DMS 273 (cell line): ENCODE measurements around the gene PACSIN1.

Experiments used
- DNase-seq: peaks from one replicate; lab custom pipeline; 2025; ENCODE audit not compliant: unreplicated experiment; lab: John Stamatoyannopoulos, UW

The PACSIN1 gene

DNA sequence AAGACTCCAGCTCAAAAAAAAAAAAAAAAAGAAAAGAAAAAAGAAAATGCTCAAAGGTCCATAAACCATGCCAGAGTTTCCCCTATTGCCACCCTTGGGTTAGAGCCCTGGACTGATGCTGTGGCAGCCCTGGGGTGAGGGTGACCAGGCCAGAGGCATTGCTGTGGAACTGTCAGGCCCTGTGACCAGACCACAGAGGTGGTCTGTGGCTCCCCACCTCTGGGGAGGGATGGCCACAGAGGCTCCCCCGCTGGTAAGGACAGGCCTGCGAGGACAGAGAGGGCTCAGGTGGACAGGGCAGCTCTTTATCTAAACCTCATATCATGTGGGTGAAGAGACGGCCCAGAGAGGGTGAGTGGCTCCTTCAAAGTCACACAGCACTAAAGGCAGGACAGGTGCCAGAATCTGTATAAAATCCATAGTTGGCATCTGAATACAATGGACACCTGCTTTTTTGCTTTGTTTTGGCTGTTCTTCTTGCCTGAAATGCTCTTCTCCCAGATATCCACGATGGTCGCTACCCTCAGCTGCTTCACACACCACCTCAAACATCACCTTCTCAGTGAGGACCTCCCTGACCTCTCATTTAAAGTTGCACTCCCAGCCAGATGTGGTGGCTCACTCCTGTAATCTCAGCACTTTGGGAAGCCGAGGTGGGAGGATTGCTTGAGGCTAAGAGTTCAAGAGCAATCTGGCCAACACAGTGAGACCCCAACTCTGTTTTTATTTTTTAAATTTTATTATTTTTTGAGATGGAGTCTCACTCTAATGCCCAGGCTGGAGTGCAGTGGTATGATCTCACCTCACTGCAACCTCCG, 112.8 kb downstream of the PACSIN1 start:
- no peak for DNase-seq

DNA sequence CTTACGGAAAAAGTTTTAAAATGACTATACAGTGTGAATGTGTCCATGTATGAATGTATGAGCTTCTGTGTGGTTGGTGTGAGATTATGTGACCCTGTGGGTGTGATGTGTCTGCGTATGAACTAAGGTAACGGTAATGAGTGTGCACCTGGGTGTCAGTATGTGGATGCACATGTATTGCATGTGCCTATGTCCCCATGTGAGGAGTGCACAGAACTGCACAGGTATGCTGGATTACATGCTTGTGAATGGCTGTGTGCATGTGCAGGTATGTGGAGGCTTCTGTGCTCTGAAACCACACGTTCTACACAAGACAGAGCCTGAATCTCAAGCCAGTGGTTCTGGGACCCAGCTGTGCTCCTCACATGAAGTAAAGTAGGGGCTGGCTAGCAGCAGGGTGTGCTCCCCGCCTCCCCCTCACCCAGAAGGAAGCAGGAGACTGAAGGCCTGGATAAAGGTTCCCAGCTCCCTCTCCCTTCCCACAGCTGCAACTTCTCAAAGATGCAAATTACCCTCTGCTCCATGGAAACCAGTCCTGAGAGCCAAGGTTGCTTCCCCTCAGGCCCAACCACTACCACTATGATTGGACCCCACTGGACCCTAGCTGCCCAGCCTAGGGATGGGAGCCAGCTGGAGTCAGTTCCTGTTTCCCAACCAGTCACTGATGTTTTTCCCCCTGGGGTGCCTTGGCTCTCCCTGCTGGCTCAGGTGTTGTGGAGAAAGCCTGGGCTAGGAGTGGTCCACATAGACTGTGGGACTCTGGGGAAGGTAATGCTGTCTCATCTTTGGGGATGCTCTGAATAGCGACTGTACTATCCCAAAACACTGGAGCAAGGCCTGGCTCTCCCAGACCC, 115.1 kb downstream of the PACSIN1 start:
- DNase-seq = no peak

DNA sequence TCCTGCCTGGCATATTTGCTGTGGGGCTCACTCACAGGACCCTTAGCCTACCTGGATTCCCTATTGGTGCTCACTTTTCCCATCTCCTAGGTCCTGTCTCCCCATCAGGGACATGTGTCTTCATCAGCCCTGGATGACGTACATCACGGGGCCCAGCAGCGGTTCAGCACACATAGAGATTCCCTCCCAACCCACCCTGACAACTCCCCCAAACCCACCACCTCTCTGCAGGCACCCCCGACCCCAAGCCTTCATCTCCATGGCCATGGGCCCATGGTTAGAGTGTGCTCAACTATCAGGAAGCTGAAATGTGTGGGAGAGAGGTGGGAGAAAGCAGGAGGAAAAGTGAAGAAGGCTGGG, 115.7 kb downstream of the PACSIN1 start:
- no peak for DNase-seq

DNA sequence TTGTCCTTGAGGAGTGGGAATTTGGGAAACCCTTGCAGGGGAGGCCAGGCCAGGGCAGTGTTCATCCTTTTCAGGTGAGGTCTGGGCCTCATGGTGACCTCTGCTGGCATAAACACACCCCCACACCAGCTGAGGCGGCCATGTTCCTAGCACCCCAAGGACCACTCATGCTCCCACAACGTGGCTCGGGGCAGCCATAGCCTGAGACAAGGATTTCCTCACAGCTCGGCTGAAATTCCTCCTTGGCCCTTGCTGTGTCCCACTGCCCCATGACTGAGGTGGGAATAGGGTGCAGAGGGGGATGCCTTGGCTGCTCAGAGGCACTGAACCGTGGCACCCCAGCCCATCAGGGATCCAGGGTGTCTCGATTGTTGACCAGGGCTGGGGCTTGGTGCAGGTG, 117.6 kb downstream of the PACSIN1 start:
- no peak for DNase-seq

DNA sequence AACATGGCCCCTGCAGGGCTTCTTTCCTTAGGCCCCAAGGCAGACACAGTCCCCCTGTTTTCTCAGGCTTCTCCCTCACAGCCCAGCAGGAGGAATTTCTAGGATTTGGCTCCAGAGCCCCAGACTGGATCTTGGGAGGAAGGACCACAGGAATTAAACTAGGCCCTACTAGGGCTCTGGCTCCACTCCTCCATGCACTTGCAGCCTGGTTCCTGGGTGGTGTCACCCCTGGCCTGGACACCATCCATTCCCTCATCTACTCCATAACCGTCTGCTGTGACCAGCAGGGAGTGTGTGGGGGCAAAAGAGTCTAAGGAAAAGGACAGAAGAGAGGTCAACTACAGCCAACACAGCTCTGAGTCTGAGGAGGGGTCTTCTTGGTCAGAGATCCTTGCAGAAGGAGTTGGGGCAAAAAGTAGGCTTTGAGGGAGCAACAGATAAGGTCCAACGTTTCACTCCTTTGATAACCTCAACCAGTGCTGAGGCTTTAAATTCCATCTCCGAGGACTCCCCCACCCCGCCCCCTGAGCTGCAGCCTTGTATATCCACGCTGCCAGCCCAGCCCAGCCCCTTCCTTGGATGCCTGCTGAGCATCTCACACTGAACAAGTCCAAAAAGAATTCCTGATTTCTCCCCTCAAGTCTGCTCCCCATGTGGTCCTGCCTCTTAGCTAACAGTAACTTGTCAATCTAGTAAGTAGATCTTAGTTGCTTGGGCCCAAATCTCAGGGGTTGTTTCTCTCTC, 118.2 kb downstream of the PACSIN1 start:
- no peak for DNase-seq

DNA sequence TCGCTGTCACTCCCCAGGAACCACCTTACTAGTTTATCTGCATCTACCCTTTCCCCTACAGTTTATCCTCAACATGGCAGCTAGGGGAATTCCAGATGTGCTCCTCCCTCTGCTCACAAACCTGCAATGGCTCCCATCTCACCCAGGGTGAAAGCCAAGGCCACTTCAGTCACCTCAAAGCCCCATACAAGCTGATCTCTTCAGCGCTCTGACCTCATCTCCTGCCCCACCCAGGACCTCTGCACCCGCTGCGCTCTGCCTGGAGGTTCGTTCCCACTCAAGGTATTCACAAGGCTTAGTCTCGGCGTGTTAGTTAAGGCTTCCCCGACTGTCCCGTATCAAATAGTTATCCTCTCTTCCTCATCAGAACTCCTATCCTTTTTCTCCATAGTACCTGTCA, 118.8 kb downstream of the PACSIN1 start:
- no peak for DNase-seq
